Measurements from ENCODE around the gene HIRA.
"Not testable (repeated sequence)": the region's sequence is repeated elsewhere in the genome, so short reads cannot be mapped to it uniquely, and the experiment has no call there.

HIRA gene

GRCh38 chr22:19307872-19308271 is 123.7 kb downstream of the HIRA start:
- no peaks in the 10 kb centered on the region for H3K4me1 ChIP-seq (ENCODE audit: low read length)
- no peaks in the 10 kb centered on the region for H4K20me1 ChIP-seq (ENCODE audit: insufficient read depth, low read length)
- no peak for DNase-seq
- H3K36me3 ChIP-seq (replicated peaks; ENCODE audit: insufficient read depth, low read length), result no peaks in the 10 kb centered on the region
- H3K4me3 ChIP-seq (ENCODE audit: low read length), result no peak overlapping the region
- H3F3A ChIP-seq (ENCODE audit: insufficient read depth, low read length), result no peaks in the 10 kb centered on the region
- H3K9ac ChIP-seq (ENCODE audit: low read length), result no peak overlapping the region
- H2AFZ ChIP-seq (ENCODE audit: low read length), result no peak overlapping the region
- H3K9me2 ChIP-seq (replicated peaks; ENCODE audit: insufficient read depth, low read length), result no peaks in the 10 kb centered on the region
- H3K79me2 ChIP-seq (ENCODE audit: low read length), result no peaks in the 10 kb centered on the region
- no peak overlapping the region for H3K4me2 ChIP-seq (ENCODE audit: low read depth, low read length)
- H3K9me3 ChIP-seq (replicated peaks; ENCODE audit: insufficient read depth, low read length), result no peaks in the 10 kb centered on the region
- H3K27me3 ChIP-seq (replicated peaks; ENCODE audit: insufficient read depth, low read length), result no peaks in the 10 kb centered on the region
- H3K27ac ChIP-seq (ENCODE audit: low read length), result no peak overlapping the region
- TF ChIP-seq EZH2 (optimal IDR thresholded peaks at IDR 0.05; ENCODE audit: low read depth, low read length) (no peak), CTCF (IDR thresholded peaks at IDR 0.05; ENCODE audit: low read length) (no peak), EZH2phosphoT487 (IDR thresholded peaks at IDR 0.05; ENCODE audit: low read length) (no peak)

- not testable (repeated sequence) for H3K9ac ChIP-seq (ENCODE audit: low read length); H3K9me3 ChIP-seq (replicated peaks; ENCODE audit: insufficient read depth, low read length); H3K4me1 ChIP-seq (ENCODE audit: low read length); H2AFZ ChIP-seq (ENCODE audit: low read length); H3K27ac ChIP-seq (ENCODE audit: low read length); H3K4me2 ChIP-seq (ENCODE audit: low read depth, low read length); H3K4me3 ChIP-seq (ENCODE audit: low read length); H3F3A ChIP-seq (ENCODE audit: insufficient read depth, low read length); H3K9me2 ChIP-seq (replicated peaks; ENCODE audit: insufficient read depth, low read length); H3K36me3 ChIP-seq (replicated peaks; ENCODE audit: insufficient read depth, low read length); H4K20me1 ChIP-seq (ENCODE audit: insufficient read depth, low read length); DNase-seq; H3K27me3 ChIP-seq (replicated peaks; ENCODE audit: insufficient read depth, low read length); H3K79me2 ChIP-seq (ENCODE audit: low read length)
Measured at GRCh38 chr22:19306535-19306934, 125.0 kb downstream of the HIRA start.

GRCh38 chr22:19304547-19304946 is 127.0 kb downstream of the HIRA start:
- H3K36me3 ChIP-seq (replicated peaks; ENCODE audit: insufficient read depth, low read length), result no peaks in the 10 kb centered on the region
- H3K9ac ChIP-seq (ENCODE audit: low read length), result no peak overlapping the region
- H3K4me3 ChIP-seq (ENCODE audit: low read length), result no peak overlapping the region
- H3K9me2 ChIP-seq (replicated peaks; ENCODE audit: insufficient read depth, low read length), result no peaks in the 10 kb centered on the region
- no peak overlapping the region for H3K27ac ChIP-seq (ENCODE audit: low read length)
- TF ChIP-seq EZH2phosphoT487 (IDR thresholded peaks at IDR 0.05; ENCODE audit: low read length) (no peak), CTCF (IDR thresholded peaks at IDR 0.05; ENCODE audit: low read length) (no peak), EZH2 (optimal IDR thresholded peaks at IDR 0.05; ENCODE audit: low read depth, low read length) (no peak)
- H4K20me1 ChIP-seq (ENCODE audit: insufficient read depth, low read length), result no peaks in the 10 kb centered on the region
- no peaks in the 10 kb centered on the region for H3F3A ChIP-seq (ENCODE audit: insufficient read depth, low read length)
- H3K4me1 ChIP-seq (ENCODE audit: low read length), result no peaks in the 10 kb centered on the region
- H3K27me3 ChIP-seq (replicated peaks; ENCODE audit: insufficient read depth, low read length), result no peaks in the 10 kb centered on the region
- no peak overlapping the region for H3K4me2 ChIP-seq (ENCODE audit: low read depth, low read length)
- no peak overlapping the region for H2AFZ ChIP-seq (ENCODE audit: low read length)
- no peak for DNase-seq
- H3K79me2 ChIP-seq (ENCODE audit: low read length), result no peaks in the 10 kb centered on the region
- no peaks in the 10 kb centered on the region for H3K9me3 ChIP-seq (replicated peaks; ENCODE audit: insufficient read depth, low read length)

GRCh38 chr22:19303785-19304184 is 127.7 kb downstream of the HIRA start:
- H3K9me2 ChIP-seq (replicated peaks; ENCODE audit: insufficient read depth, low read length), result no peaks in the 10 kb centered on the region
- H3K9me3 ChIP-seq (replicated peaks; ENCODE audit: insufficient read depth, low read length), result no peaks in the 10 kb centered on the region
- H3F3A ChIP-seq (ENCODE audit: insufficient read depth, low read length), result no peaks in the 10 kb centered on the region
- no peak overlapping the region for H3K27ac ChIP-seq (ENCODE audit: low read length)
- H3K4me3 ChIP-seq (ENCODE audit: low read length), result no peak overlapping the region
- no peaks in the 10 kb centered on the region for H3K4me1 ChIP-seq (ENCODE audit: low read length)
- no peak overlapping the region for H2AFZ ChIP-seq (ENCODE audit: low read length)
- TF ChIP-seq CTCF (IDR thresholded peaks at IDR 0.05; ENCODE audit: low read length), result no peak
- no peak for TF ChIP-seq EZH2phosphoT487 (IDR thresholded peaks at IDR 0.05; ENCODE audit: low read length)
- no peak for TF ChIP-seq EZH2 (optimal IDR thresholded peaks at IDR 0.05; ENCODE audit: low read depth, low read length)
- no peaks in the 10 kb centered on the region for H3K79me2 ChIP-seq (ENCODE audit: low read length)
- no peak overlapping the region for H3K9ac ChIP-seq (ENCODE audit: low read length)
- no peak for DNase-seq
- H3K36me3 ChIP-seq (replicated peaks; ENCODE audit: insufficient read depth, low read length), result no peaks in the 10 kb centered on the region
- no peaks in the 10 kb centered on the region for H4K20me1 ChIP-seq (ENCODE audit: insufficient read depth, low read length)
- no peaks in the 10 kb centered on the region for H3K27me3 ChIP-seq (replicated peaks; ENCODE audit: insufficient read depth, low read length)
- H3K4me2 ChIP-seq (ENCODE audit: low read depth, low read length), result no peak overlapping the region
